ENCODE results near the gene SETD3. TPM values are rescaled to one million over a fixed set of nuclear protein-coding genes. Genes with fewer than 3 reads are reported as not detected.
A peak's percentile ranks its signal among the peaks of the same experiment; 100 is the strongest.

Gene SETD3
- total RNA-seq, 1 donor from 2014 or later, result 26.4 TPM

- intact Hi-C loops (cut with DNase I), result no loop called here
- Histone ChIP-seq H3K4me3 (no peak overlapping the region), H3K27ac (no peak overlapping the region), H3K36me3 (peaks cover 13 to 35% of the 10 kb centered on the region in 2 donors), H3K9me3 (no peaks in the 10 kb centered on the region), H3K27me3 (no peaks in the 10 kb centered on the region), H3K4me1 (peaks cover 2 to 4% of the 10 kb centered on the region in 2 donors)
- no peak for DNase-seq (ENCODE audit: low spot score in 2 of 2)
- TF ChIP-seq CTCF (IDR thresholded peaks at IDR 0.05), result no peak
Observed at GRCh38 chr14:99432485-99432884, 48.2 kb downstream of the SETD3 start.

GRCh38 chr14:99431986-99432385, 48.7 kb downstream of the SETD3 start:
- Histone ChIP-seq H3K4me1 (peaks cover 2 to 4% of the 10 kb centered on the region in 2 donors), H3K4me3 (no peak overlapping the region), H3K27ac (no peak overlapping the region), H3K36me3 (peaks cover 13 to 32% of the 10 kb centered on the region in 2 donors), H3K27me3 (no peaks in the 10 kb centered on the region), H3K9me3 (no peaks in the 10 kb centered on the region)
- intact Hi-C loops (cut with DNase I), result no loop called here
- no peak for TF ChIP-seq CTCF (IDR thresholded peaks at IDR 0.05)
- no peak for DNase-seq (ENCODE audit: low spot score in 2 of 2)

- no peak for DNase-seq (ENCODE audit: low spot score in 2 of 2)
- Histone ChIP-seq H3K27me3 (no peaks in the 10 kb centered on the region), H3K4me3 (no peak overlapping the region), H3K9me3 (no peaks in the 10 kb centered on the region), H3K36me3 (peaks cover 9 to 24% of the 10 kb centered on the region in 2 donors), H3K27ac (peak overlapping the region in 1 of 2 donors; percentile 57), H3K4me1 (peaks cover 2 to 4% of the 10 kb centered on the region in 2 donors)
- no peak for TF ChIP-seq CTCF (IDR thresholded peaks at IDR 0.05)
- intact Hi-C loops (cut with DNase I), result no loop called here
Observed at GRCh38 chr14:99430491-99430890, 50.2 kb downstream of the SETD3 start.

- H3K36me3 ChIP-seq, result peaks cover 9 to 21% of the 10 kb centered on the region in 2 donors
- H3K9me3 ChIP-seq, result no peaks in the 10 kb centered on the region
- DNase-seq (ENCODE audit: low spot score in 2 of 2), result no peak
- no peak overlapping the region for H3K27ac ChIP-seq
- no peak for TF ChIP-seq CTCF (IDR thresholded peaks at IDR 0.05)
- H3K27me3 ChIP-seq, result no peaks in the 10 kb centered on the region
- H3K4me1 ChIP-seq, result peaks cover 2 to 4% of the 10 kb centered on the region in 2 donors
- intact Hi-C loops (cut with DNase I), result no loop called here
- H3K4me3 ChIP-seq, result no peak overlapping the region
Observed at GRCh38 chr14:99427632-99428300, 52.9 kb downstream of the SETD3 start.

- DNase-seq (ENCODE audit: low spot score in 2 of 2), result no peak
- Histone ChIP-seq H3K36me3 (peaks cover 9 to 21% of the 10 kb centered on the region in 2 donors), H3K9me3 (no peaks in the 10 kb centered on the region), H3K27ac (no peak overlapping the region), H3K4me1 (peaks cover 2 to 4% of the 10 kb centered on the region in 2 donors), H3K27me3 (no peaks in the 10 kb centered on the region), H3K4me3 (no peak overlapping the region)
- intact Hi-C loops (cut with DNase I), result no loop called here
- TF ChIP-seq CTCF (IDR thresholded peaks at IDR 0.05), result no peak
Observed at GRCh38 chr14:99426813-99427346, 53.8 kb downstream of the SETD3 start.

All from ascending aorta (tissue), 2 donors.